ENCODE data around the gene GMCL2. TPM values are rescaled to one million over a fixed set of nuclear protein-coding genes. Genes with fewer than 3 reads are reported as not detected.

GMCL2 gene
- total and polyA plus RNA-seq, 12 donors = not detected

DNA sequence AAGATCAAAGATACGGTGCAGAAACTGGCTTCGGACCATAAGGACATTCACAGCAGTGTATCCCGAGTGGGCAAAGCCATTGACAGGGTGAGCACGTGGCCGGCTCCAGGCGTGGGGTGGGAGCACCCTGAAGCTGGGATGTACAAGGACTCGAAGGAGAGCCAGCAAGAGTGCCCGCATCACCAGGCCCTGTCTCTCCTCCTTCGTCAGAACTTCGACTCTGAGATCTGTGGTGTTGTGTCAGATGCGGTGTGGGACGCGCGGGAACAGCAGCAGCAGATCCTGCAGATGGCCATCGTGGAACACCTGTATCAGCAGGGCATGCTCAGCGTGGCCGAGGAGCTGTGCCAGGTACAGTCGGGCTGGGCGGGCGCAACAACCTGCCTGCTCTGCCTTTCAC is 44.5 kb downstream of the GMCL2 start:
- DNase-seq (no peak), ATAC-seq (no peak)
- intact Hi-C loops (cut with DNase I) = no loop called here
- Histone ChIP-seq H3K9me3 (no peaks in the 10 kb centered on the region), H3K27me3 (no peaks in the 10 kb centered on the region), H3K4me3 (no peak overlapping the region), H3K36me3 (peaks cover 0 to 100% (median 40%) of the 10 kb centered on the region in 9 donors), H3K4me1 (peaks cover 0 to 14% (median 6%) of the 10 kb centered on the region in 9 donors), H3K27ac (no peak overlapping the region)
- WGBS, 2 donors = 91 to 95% methylated on average over 20 of the region's 20 CpGs
- TF ChIP-seq, protein P1, sequence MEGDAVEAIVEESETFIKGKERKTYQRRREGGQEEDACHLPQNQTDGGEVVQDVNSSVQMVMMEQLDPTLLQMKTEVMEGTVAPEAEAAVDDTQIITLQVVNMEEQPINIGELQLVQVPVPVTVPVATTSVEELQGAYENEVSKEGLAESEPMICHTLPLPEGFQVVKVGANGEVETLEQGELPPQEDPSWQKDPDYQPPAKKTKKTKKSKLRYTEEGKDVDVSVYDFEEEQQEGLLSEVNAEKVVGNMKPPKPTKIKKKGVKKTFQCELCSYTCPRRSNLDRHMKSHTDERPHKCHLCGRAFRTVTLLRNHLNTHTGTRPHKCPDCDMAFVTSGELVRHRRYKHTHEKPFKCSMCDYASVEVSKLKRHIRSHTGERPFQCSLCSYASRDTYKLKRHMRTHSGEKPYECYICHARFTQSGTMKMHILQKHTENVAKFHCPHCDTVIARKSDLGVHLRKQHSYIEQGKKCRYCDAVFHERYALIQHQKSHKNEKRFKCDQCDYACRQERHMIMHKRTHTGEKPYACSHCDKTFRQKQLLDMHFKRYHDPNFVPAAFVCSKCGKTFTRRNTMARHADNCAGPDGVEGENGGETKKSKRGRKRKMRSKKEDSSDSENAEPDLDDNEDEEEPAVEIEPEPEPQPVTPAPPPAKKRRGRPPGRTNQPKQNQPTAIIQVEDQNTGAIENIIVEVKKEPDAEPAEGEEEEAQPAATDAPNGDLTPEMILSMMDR (IDR thresholded peaks at IDR 0.05) = no peak

DNA sequence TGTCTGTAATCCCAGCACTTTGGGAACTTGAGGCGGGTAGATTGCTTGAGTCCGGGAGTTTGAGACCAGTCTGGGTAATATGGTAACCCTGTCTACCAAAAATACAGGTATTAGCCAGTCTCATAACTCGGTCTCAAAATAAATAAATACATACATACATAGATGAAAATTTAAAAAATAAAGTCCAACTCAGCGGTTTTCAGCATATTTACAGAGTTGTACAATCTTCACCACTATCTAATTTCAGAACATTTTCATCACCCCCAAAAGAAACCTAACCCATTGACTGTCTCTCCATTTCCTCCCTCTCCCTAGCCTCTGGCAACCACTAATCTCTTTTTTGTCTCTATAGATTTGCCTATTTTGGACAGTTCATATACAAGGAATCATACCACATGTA is 45.6 kb downstream of the GMCL2 start:
- ATAC-seq = no peak
- peaks cover 0 to 14% (median 6%) of the 10 kb centered on the region in 9 donors for H3K4me1 ChIP-seq
- H3K27me3 ChIP-seq = no peaks in the 10 kb centered on the region
- no peak overlapping the region for H3K27ac ChIP-seq
- intact Hi-C loops (cut with DNase I) = no loop called here
- no peak for DNase-seq
- WGBS, 2 donors = 98 to 99% methylated on average over 4 of the region's 4 CpGs
- no peaks in the 10 kb centered on the region for H3K9me3 ChIP-seq
- H3K36me3 ChIP-seq = peaks cover 0 to 100% (median 34%) of the 10 kb centered on the region in 9 donors
- no peak overlapping the region for H3K4me3 ChIP-seq
- TF ChIP-seq, protein P1 (IDR thresholded peaks at IDR 0.05) = no peak

DNA sequence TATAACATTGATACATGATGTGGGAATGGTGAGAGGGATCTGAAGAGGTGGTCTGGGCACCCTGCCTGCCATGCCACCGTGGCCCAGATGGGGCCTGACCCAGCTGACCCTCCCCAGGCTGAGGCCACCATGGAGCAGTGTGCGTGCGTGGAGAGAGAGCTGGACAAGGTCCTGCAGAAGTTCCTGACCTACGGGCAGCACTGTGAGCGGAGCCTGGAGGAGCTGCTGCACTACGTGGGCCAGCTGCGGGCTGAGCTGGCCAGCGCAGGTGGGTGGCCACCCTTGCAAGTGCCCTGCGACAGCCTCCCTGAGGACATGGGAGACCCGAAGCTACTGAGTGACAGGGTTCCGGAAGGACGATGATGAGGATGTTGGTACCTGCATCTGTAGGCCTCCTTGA is 49.2 kb downstream of the GMCL2 start:
- Histone ChIP-seq H3K36me3 (peaks cover 0 to 98% (median 9%) of the 10 kb centered on the region in 9 donors), H3K27ac (no peak overlapping the region), H3K9me3 (no peaks in the 10 kb centered on the region), H3K4me3 (no peak overlapping the region), H3K27me3 (no peaks in the 10 kb centered on the region), H3K4me1 (no peaks in the 10 kb centered on the region)
- TF ChIP-seq, protein P1 (IDR thresholded peaks at IDR 0.05) = no peak
- ATAC-seq (peak in 2 of 8 donors; percentile 20 to 24), DNase-seq (no peak)
- WGBS, 2 donors = 84 to 93% methylated on average over 12 of the region's 12 CpGs
- intact Hi-C loops (cut with DNase I) = no loop called here

DNA sequence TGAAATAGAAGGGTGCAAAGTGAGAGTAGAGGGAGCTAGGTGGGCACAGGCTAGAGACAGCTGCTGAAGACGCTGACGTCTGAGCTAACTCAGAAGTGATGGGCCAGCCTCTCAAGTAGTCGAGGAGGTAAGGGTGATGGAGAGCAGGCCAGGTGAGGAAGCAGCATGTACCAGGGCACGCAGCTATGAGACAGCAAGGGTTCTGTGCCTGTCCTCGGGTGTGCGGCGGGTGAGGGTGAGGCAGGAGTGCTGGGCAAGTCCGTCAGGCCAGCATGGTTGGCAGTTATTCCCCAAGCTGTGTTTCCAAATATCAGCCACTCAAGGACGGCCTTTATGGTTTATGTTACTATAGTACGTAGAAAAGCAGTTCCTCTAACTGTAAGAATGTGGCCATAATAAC is 50.2 kb downstream of the GMCL2 start:
- no peak for DNase-seq
- no peak for ATAC-seq
- no peak overlapping the region for H3K27ac ChIP-seq

More for the DNA sequence above, 50.2 kb downstream of the GMCL2 start:
- Histone ChIP-seq H3K36me3 (peaks cover 0 to 89% (median 0%) of the 10 kb centered on the region in 9 donors), H3K27me3 (no peaks in the 10 kb centered on the region), H3K4me1 (peaks cover 0 to 5% (median 4%) of the 10 kb centered on the region in 9 donors), H3K9me3 (no peaks in the 10 kb centered on the region), H3K4me3 (no peak overlapping the region)
- WGBS, 2 donors = 83 to 93% methylated on average over 10 of the region's 10 CpGs
- intact Hi-C loops (cut with DNase I) = no loop called here
- TF ChIP-seq, protein P1 (IDR thresholded peaks at IDR 0.05) = no peak

Other genes starting within 250 kb of the GMCL2 start
- gene PROP1, start 191.1 kb downstream of the GMCL2 start, total RNA-seq = not detected
- not detected for gene PROP1, start 191.1 kb downstream of the GMCL2 start, polyA plus RNA-seq
- 1 to 10 TPM; 1.1 to 5.5 (median 2.5) TPM for gene N4BP3, start 73.8 kb downstream of the GMCL2 start, total RNA-seq
- gene N4BP3, start 73.8 kb downstream of the GMCL2 start, polyA plus RNA-seq = 1 to 10 TPM; 2.9 to 3.4 TPM
- 10 to 100 TPM; 29.1 to 38.5 (median 32.8) TPM for gene RMND5B, start 56.4 kb downstream of the GMCL2 start, total RNA-seq
- 10 to 100 TPM; 29.3 to 34.2 TPM for gene RMND5B, start 56.4 kb downstream of the GMCL2 start, polyA plus RNA-seq
- gene NHP2, start 33.5 kb downstream of the GMCL2 start, total RNA-seq = 10 to 100 TPM; 66.7 to 95.8 (median 74.5) TPM
- gene NHP2, start 33.5 kb downstream of the GMCL2 start, polyA plus RNA-seq = 100 to 1,000 TPM in 1 of 2 donors, 10 to 100 TPM in 1; 59.8 to 272 TPM
- gene HNRNPAB, start 17.2 kb upstream of the GMCL2 start, total RNA-seq = 100 to 1,000 TPM in 2 of 10 donors, 10 to 100 TPM in 8; 70.8 to 132 (median 81.4) TPM
- gene HNRNPAB, start 17.2 kb upstream of the GMCL2 start, polyA plus RNA-seq = 100 to 1,000 TPM in 1 of 2 donors, 10 to 100 TPM in 1; 84.6 to 140 TPM
- gene PHYKPL, start 45.4 kb upstream of the GMCL2 start, total RNA-seq = 10 to 100 TPM; 30.5 to 50.6 (median 37.3) TPM
- gene PHYKPL, start 45.4 kb upstream of the GMCL2 start, polyA plus RNA-seq = 10 to 100 TPM; 24.8 to 59.8 TPM